ENCODE measurements around the gene CPLX3. TPM values are rescaled to one million over a fixed set of nuclear protein-coding genes. Genes with fewer than 3 reads are reported as not detected.
A peak's percentile ranks its signal among the peaks of the same experiment; 100 is the strongest.

Gene CPLX3
- total and polyA plus RNA-seq, 10 of the 15 experiments (the other 5 are each of a cell fraction or from before 2014, with no cell fraction given) = 0.02 to 0.04 TPM; not detected in 8

DNA sequence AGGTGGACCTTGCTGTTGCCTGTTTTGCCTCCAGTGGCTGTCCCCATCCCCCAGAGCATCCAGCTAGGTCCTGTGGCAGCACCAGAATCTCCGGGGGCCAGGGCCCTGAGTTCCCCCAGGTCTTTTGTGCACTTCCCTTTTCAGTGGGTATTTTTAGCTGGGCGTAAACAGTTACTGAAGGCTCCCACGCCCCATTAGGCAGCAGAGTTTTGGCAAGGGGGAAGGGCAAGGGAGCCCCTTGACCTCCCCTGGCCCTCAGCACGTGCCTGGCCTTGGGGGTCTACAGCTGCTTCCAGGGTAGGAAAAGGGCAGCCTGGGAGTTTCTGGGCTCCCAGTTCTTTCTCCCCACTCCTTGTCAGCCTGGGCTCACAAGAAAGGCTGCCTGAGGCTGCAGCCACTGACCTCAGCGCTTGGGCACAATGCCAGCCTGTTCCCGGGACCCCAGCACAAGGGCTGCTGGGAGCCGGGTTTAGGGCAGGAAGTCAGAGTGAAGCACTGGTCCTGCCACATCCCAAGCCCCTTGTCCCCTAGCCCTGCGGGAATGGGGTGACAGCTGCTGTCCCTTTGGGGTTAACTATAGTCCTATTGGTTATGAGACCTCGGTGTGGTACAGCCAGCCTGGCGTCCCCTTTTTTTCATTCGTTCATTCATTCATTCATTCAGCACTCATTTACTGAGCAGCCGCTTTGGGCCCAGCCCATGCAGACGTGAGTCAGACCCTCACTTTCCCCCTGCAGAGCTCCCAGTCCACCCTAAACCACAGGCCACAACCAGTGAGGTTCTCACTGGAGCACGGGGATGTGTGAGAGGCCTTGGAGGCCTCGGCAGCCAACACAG lies 36.1 kb upstream of the CPLX3 start (continued):
- TF ChIP-seq, protein P1, sequence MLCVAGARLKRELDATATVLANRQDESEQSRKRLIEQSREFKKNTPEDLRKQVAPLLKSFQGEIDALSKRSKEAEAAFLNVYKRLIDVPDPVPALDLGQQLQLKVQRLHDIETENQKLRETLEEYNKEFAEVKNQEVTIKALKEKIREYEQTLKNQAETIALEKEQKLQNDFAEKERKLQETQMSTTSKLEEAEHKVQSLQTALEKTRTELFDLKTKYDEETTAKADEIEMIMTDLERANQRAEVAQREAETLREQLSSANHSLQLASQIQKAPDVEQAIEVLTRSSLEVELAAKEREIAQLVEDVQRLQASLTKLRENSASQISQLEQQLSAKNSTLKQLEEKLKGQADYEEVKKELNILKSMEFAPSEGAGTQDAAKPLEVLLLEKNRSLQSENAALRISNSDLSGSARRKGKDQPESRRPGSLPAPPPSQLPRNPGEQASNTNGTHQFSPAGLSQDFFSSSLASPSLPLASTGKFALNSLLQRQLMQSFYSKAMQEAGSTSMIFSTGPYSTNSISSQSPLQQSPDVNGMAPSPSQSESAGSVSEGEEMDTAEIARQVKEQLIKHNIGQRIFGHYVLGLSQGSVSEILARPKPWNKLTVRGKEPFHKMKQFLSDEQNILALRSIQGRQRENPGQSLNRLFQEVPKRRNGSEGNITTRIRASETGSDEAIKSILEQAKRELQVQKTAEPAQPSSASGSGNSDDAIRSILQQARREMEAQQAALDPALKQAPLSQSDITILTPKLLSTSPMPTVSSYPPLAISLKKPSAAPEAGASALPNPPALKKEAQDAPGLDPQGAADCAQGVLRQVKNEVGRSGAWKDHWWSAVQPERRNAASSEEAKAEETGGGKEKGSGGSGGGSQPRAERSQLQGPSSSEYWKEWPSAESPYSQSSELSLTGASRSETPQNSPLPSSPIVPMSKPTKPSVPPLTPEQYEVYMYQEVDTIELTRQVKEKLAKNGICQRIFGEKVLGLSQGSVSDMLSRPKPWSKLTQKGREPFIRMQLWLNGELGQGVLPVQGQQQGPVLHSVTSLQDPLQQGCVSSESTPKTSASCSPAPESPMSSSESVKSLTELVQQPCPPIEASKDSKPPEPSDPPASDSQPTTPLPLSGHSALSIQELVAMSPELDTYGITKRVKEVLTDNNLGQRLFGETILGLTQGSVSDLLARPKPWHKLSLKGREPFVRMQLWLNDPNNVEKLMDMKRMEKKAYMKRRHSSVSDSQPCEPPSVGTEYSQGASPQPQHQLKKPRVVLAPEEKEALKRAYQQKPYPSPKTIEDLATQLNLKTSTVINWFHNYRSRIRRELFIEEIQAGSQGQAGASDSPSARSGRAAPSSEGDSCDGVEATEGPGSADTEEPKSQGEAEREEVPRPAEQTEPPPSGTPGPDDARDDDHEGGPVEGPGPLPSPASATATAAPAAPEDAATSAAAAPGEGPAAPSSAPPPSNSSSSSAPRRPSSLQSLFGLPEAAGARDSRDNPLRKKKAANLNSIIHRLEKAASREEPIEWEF (IDR thresholded peaks at IDR 0.05; ENCODE audit: insufficient replicate concordance, low read depth, low read length) = peak; percentile 84
- peak; percentile 55; the same call in 1 of the 3 replicates for TF ChIP-seq POU2F2 (IDR thresholded peaks at IDR 0.05; ENCODE audit: borderline replicate concordance, low read depth, low read length)
- peak; percentile 94 for TF ChIP-seq EED (IDR thresholded peaks at IDR 0.05; ENCODE audit: low read depth)
- TF ChIP-seq ZNF24 (IDR thresholded peaks at IDR 0.05) = peak; percentile 99
- TF ChIP-seq BACH1 (IDR thresholded peaks at IDR 0.05; ENCODE audit: borderline replicate concordance) = peak; percentile 13; the same call in 1 of the 2 replicates
- peak; percentile 60; the same call in 1 of the 2 replicates for TF ChIP-seq ATF7 (IDR thresholded peaks at IDR 0.05; ENCODE audit: low read depth)
- no peak for TF ChIP-seq NFYB (IDR thresholded peaks at IDR 0.05; ENCODE audit: insufficient read depth, low read depth, low read length)
- TF ChIP-seq STAT3 (IDR thresholded peaks at IDR 0.05; ENCODE audit: low read depth, low read length) = 0 out of 2 replicates have a peak, but pooled peaks have one; percentile 44
- peak; percentile 98 for TF ChIP-seq GATAD2B (conservative IDR thresholded peaks at IDR 0.05; ENCODE audit: low read depth)
- TF ChIP-seq CTCF (IDR thresholded peaks at IDR 0.05 in 2 of 3, conservative IDR thresholded peaks at IDR 0.05 in 1 of 3; ENCODE audit: control insufficient read depth in 2 of 3, extremely low read depth in 1 of 3, insufficient read depth in 1 of 3, low read depth in 3 of 3, low read length in 3 of 3) = no peak
- peak; percentile 74; the same call in 1 of the 2 replicates for TF ChIP-seq TBL1XR1 (IDR thresholded peaks at IDR 0.05; ENCODE audit: low read depth, low read length)
- TF ChIP-seq CHD2 (IDR thresholded peaks at IDR 0.05; ENCODE audit: borderline replicate concordance, low read depth, low read length) = peak; percentile 88; the same call in 1 of the 2 replicates
- TF ChIP-seq CREM (IDR thresholded peaks at IDR 0.05; ENCODE audit: low read depth) = peak; percentile 64; the same call in 1 of the 2 replicates
- TF ChIP-seq HDGF (IDR thresholded peaks at IDR 0.05) = no peak; the same call in 1 of the 2 replicates
- 0 out of 4 replicates have a peak, but pooled peaks of 1 of the 2 experiments have one; percentile 53 for TF ChIP-seq SRF (IDR thresholded peaks at IDR 0.05; ENCODE audit: low read depth in 2 of 2, low read length in 2 of 2)
- 0 out of 2 replicates have a peak, but pooled peaks have one; percentile 10 for TF ChIP-seq BMI1 (IDR thresholded peaks at IDR 0.05; ENCODE audit: borderline replicate concordance)
- peak; percentile 79 to 86 for TF ChIP-seq IKZF2 (IDR thresholded peaks at IDR 0.05)
- peak; percentile 39; the same call in 1 of the 2 replicates for TF ChIP-seq JUND (IDR thresholded peaks at IDR 0.05; ENCODE audit: low read depth, low read length)
- TF ChIP-seq HCFC1 (IDR thresholded peaks at IDR 0.05; ENCODE audit: low read length) = no peak
- TF ChIP-seq NR2C2 (IDR thresholded peaks at IDR 0.05; ENCODE audit: borderline replicate concordance, control insufficient read depth, insufficient read length, low read depth) = no peak
- 0 out of 2 replicates have a peak, but pooled peaks have one; percentile 19 for TF ChIP-seq MYB (IDR thresholded peaks at IDR 0.05; ENCODE audit: borderline replicate concordance, low read depth, low read length)
- TF ChIP-seq MTA2 (IDR thresholded peaks at IDR 0.05; ENCODE audit: low read depth) = peak; percentile 85

Measured in GM12878 (cell line).